Stimulated activated CD4-positive, alpha-beta T cell treated with anti-CD3 and anti-CD28 coated beads, Interleukin-4, amount 100 ng/mL, for 4 hours (primary cell): ENCODE measurements around the gene TMEM184A.
A peak's percentile ranks its signal among the peaks of the same experiment; 100 is the strongest.

Experiments used
- DNase-seq, 2 experiments: peaks; one replicate each; pipeline ENCODE4 v3.0.0-alpha.2; 2020

Gene TMEM184A

DNA sequence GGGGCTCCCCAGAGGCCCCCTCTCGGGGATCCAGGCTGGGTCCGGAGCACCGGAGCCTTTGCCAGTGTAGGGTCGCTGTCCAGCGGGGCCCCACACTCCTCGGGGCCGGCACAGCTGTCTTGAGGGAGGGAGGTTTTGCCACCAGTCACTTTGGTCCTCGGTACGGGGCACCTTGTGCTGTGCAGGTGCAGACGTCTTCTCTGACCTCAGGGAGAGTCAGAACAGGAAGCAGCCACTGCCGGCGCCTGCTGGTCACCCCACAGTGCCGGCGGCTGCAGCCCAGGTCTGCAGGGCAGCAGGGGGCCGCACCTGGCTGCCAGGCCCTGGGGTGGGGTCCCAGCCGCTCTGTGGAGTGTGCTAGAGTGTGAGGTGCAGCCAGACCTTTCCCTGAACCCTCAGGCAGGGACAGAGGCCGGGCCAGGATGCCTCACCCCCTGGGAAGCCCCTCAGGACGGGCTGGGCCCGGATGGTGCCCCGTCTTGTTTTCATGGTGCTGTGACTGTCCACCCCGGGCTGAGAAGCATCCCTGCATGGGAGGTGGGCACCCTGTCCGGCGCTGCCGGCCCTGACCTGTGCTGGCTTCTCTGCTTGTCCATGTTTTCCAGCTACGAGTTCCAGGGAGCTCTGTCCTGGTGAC lies 17.3 kb downstream of the TMEM184A start:
- no peak for DNase-seq

DNA sequence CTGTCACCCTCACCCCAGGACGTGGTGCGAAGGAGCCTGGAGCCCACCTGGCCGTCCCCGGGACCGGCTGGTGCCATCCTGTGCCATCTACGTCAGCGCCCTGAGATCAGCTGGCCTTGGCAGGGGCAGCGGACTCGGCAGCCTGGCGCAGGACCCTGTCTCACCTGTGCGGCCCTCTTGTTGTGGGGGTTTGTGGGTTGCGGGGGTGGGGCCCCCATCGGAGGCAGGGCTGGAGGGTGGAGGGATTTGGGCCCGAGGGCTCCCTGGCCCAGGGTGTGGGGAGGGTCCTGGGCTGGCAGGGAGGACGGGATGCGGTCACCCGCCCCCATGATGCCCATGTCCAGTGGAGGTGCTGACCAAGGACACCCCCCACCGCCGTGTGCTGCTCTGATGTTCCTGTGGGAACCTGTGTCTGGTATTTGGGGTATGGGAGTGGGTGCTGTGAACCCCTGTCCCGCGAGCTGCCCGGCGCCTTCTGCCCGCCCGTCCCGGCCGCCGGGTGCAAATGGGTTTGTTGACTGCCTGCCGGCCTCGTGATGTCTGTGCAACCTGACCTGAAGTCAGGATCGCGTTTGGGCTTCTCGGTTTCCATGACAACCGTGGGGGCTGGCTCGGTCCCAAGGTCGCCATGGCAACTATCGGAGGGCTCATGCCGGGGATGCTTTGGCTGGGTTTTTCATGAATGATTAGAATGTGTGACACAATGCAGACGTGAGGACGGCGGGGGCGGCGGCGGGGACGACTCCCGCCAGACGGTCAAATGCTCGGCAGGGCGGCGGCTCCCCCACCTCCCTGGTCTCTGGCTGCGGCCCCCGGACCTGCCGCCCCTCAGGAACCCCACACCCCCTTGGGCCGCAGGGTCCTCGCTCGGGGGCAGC lies 18.2 kb downstream of the TMEM184A start:
- no peak for DNase-seq

DNA sequence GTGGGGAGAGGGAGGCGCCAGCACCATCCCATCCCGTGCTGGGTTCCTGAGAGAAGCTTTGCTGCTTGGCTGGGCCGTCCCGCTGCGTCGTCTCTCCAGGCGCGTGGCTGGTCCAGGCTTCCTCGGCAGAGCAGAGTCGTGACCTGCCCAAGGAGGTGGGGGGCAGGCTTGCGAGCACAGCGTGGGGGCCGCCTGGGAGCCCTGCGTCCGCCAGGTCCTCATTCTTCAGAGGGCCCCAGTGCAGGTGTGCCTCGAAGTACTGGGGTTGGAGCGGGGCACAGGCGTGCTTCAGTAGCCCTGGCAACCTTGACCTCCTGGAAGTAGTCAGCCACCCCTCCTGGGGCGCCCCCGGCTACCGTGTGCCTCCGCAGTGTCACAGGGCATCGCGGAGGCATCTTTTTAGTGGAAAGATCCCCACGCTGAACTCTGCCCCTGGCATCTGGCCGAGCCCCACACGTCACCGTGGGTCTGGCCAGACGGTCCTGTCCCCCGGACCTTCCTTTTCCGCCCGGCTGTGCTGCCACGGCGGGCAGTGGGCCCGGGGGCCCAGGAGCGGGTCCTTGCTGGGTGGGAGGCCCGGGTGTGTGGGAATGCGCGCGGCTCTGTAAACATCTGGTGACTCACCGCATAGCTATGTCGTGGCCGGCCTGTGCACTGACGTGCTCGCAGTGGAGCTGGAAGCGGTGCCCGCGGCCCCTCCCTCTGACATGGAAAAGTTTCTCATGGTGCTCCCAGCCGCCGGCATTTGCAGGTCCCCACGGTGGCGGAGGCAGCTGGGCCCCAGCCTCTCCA lies 19.1 kb downstream of the TMEM184A start:
- no peak for DNase-seq

DNA sequence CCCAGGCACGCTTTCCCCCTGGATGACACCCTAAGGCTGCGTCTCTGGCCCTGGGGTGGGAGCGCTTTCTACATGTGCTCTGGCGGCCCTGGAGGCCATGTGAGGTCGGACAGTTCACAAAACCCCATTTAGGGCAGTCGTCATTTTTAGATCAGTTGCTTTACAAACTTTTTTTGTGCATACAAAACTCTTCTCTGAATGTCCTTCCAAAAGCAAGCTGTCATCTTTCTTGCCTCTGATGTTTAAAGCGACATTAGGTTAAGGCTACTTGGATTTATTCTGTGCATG lies 19.6 kb downstream of the TMEM184A start:
- DNase-seq, result no peak

GRCh38 chr7:1535701-1536454 lies 20.1 kb downstream of the TMEM184A start:
- DNase-seq, result no peak

DNA sequence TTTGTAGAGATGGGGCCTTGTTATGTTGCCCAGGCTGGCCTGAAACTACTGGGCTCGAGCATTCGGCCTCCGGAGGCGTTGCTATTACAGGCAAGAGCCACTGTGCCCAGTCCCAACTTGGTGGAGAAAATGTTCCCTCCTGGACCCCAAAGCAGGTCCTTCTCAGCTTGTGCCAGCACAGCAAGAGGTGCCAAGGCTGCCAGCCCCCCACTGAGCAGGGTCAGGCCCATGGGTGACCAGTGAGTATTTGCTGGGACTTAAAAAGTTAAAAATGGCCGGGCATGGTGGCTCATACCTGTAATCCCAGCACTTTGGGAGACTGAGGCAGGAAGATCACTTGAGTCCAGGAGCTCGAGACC lies 20.9 kb downstream of the TMEM184A start:
- no peak for DNase-seq

- DNase-seq, result no peak
These were observed 21.5 kb downstream of the TMEM184A start for GRCh38 chr7:1534330-1535099.

- DNase-seq, result no peak
These were observed 22.3 kb downstream of the TMEM184A start for GRCh38 chr7:1533547-1534329.

- no peak for DNase-seq
These were observed 22.8 kb downstream of the TMEM184A start for GRCh38 chr7:1533255-1533546.

DNA sequence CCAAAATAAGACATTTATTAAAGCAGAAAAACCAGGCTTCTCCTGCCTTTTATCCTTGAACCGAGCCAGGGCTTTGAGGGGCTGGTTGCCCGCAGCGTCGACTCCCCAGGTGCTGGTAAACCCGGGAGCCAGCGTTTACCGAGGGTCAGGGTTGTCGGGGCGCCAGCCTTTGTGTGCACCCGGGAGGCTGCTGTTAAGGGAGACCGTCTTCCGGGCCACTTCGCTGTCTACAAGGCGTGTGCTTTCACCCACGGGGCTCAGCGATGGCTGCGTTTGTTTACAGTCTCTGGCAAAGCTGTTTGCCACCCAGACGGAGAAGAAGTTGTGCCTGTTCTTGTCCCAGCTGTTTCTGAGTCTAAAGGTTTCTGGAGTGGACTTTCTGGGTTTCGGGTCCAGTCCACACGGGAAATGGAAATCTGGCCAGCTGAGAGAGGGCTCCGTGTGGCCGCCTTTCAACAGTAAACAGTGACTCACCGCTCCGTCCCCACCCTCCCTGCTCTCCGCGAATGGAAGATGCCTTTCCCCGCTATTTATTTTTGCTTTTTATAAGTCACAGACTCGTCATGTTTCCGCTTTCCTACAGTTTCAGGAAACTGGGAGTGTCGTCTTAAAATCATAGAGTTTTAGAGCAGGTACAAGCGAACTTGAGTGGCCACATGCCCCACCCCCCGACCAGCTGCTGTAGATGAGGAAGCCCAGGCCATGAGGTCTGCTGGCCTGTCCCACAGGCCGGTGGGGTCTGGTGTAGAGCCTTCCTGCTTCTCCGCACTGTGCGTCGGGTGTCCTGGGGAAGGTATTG lies 23.4 kb downstream of the TMEM184A start:
- peak; percentile 47 to 70 for DNase-seq

DNA sequence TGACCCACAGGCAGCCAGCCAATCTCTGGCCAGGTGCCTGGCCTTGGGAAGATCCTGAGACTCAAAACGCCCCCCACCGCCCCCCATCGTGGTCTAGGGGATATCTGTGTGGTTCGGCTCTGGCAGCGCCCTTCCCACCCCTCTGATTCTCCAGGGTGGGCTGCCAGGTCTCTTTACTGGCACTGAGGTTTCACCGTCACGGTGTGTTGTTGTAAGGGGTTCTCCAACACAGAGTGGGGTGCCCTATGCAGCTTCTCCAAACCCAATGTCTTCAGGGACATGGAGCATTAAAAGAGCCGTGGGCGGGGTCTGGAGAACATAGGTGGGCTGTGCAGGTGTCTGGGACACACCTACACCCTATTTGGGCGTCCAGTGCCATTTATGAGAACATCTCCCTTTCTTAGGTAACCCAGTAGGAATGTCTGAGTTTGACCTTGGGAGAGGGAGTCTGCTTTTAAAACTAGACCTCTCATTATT lies 24.0 kb downstream of the TMEM184A start:
- no peak for DNase-seq

- DNase-seq, result peak in 1 of 2 experiments; percentile 28
These were observed 24.6 kb downstream of the TMEM184A start for GRCh38 chr7:1531263-1531978.

DNA sequence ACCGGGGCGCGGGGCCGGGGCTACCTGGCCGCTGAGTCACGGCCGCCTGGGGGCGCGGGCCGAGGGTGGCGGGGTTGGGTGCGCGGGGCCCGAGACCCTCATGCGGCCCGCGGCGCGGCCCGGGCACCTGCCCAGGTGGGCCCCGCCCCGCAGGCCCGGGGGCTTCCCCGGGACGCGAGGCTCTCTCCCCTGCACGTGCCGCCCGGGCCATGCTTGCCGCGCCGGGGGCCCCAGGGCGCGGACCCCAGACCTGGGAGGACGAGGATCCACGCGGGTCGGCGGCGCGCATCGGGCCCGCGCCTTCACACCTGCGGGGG lies 25.1 kb downstream of the TMEM184A start:
- peak; percentile 40 to 42 for DNase-seq

DNA sequence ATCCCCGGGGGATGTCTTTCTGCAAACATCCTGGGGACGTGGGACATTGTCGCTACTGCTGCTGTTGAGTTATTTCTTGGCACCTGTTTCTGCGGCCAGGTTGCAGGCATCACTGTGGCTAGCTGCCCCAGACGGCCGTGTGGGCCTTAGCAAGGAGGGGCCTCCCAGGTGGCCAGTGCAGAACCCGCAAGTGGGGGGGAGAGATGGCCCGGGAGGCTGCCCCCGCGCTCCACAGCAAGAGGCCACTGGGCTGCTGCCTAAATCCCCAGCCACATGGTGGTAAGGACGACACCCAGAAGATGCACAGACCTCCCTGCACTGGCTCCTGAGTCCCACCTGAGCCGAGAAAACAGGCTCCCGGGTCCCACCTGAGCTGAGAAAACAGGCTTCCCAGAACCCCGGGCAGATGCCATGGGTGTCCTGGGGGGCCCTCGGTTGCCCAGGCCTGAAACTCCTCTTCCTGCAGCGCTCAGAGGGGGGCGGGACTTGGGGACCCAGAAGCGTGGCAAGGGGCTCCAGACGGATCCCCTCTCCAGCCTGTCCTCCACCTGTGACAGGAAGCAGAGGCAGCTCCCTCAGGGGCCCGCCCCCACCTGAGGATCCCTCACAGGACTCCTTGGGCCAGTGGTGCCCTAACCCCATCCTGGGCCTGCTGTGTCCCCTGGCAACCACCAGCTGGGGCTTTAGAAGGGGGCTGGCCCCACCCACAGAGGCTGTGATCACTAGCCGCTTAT lies 26.5 kb downstream of the TMEM184A start:
- no peak for DNase-seq

- DNase-seq, result no peak
These were observed 29.7 kb downstream of the TMEM184A start for GRCh38 chr7:1526271-1526754.

DNA sequence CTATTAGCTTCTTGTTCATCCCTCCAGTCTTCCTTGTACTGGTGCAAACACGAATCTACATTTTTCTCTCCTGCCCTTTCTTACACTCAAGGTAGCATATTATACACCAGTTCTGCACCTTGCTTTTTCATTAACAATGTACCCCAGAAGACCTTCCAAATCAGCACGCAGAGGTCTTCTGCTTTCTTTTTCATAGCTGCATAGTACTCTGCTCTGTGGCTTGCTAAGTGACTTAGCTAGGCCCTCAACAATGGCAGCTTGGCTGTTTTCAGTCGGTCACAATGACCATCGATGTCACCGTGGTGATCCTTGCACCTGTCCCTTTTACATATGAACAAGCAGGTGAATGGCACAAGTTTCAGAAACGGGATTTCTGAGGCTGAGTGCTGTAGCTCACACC lies 30.6 kb downstream of the TMEM184A start:
- DNase-seq, result no peak

DNA sequence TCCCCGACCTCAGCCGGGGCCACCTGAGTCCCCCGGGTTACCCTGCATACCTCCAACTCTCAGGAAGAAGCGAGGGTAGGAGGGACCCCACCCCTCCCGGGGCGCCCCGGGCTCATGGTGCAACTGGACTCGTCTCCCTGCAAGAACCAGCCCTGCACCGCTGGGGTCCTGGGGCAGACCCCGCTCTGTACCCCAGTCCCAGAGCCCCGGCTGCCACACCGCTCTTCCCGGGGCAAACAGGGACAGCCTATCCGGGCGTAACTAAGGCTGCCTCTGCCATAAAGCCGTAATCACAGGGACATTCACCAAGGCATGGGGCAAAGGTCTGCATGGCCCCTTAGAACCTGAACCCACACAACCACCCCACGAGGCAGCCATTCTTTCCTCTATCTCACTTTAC lies 32.2 kb downstream of the TMEM184A start:
- DNase-seq, result no peak

DNA sequence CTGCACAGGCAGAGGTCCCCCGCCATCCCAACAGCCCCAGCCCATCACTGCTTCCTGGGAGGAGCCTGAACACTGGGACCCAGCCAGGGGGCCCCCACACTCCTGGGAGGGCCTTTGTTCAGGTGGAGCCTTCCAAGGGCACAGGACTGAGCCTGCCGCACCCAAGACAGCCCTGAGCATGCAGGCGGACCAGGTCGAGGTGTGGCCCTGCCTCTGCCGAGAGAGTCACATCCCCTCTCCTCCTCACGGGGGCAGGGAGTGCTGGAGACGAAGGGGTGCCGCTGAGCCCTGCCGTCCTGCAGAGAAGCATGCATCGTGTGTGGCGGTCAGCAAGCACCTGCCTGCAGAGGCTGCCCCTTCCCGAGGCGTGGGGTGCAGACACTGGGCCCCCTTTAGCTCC lies 32.8 kb downstream of the TMEM184A start:
- no peak for DNase-seq

DNA sequence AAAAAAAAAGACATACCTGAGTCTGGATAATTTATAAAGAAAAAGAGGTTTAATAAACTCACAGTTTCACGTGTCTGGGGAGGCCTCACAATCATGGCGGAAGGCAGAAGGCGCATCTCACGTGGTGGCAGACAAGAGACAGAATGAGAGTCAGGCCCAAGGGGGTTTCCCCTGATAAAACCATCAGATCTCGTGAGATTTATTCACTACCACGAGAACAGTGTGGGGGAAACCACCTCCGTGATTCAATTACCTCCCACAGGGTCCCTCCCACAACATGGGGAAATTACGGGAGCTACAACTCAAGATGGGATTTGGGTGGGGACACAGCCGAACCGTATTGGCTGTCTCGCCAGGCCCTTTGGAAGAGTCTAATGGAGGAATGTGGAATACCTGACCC lies 34.5 kb downstream of the TMEM184A start:
- DNase-seq, result peak in 1 of 2 experiments; percentile 32
